ENCODE measurements around the gene EFL1. TPM values are rescaled to one million over a fixed set of nuclear protein-coding genes. Genes with fewer than 3 reads are reported as not detected.

Gene EFL1
- total RNA-seq, 2 donors from 2014 or later = 11.2 to 33.0 TPM

DNA sequence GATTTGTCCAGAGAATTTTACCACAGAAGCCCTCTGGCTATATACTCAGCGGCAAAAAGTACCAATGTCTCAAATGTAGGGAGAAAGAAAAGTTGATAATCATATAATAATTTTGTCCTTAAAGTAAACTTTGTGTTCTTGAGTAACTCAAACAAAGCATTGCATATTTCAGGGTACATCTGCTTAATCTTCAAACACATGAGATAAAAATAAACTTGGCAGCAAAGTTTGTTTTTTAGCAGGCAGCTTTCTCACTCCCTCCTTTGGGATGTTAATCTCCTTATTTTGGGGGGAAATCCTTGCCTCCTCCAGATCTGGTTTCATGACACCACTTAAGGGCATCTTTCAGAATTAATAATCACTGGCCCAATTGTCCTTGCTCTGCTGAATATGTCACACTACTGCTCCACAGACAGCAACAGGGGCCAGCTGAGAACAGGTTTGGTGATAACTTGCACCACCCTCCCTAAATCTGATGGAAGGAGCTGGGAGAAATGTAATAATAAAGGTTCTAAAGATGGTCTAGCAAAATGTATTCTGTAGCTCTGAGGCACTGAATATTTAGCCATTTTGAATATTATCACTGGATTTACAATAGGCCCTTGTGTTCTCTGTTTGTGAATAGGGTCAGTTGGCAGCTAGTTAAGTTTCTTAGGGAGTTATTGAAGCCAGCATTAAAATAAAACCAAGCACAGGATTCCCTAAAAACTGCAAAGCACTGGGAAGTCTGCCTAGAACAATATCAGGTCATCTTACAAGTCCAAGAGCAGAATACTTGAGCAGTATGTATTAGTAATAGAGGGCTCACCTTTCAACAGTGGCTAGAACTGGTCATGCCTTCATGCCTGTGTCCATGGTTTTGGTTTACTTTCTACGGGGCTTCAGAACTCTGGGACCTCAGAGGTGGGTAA is 79.2 kb downstream of the EFL1 start:
- Histone ChIP-seq H3K9me3 (no peaks in the 10 kb centered on the region), H3K4me3 (no peak overlapping the region), H3K27me3 (no peaks in the 10 kb centered on the region), H3K4me1 (peaks cover 19% of the 10 kb centered on the region), H3K27ac (peak overlapping the region in 1 of 4 donors; percentile 10), H3K36me3 (replicated peaks in 1 of 2; ENCODE audit: insufficient read depth in 1 of 2, low read depth in 2 of 2) (no peaks in the 10 kb centered on the region)
- WGBS, 2 donors = 50 to 81% methylated on average over 2 of the region's 2 CpGs
- ATAC-seq (no peak), DNase-seq (no peak)
- TF ChIP-seq, protein P1, sequence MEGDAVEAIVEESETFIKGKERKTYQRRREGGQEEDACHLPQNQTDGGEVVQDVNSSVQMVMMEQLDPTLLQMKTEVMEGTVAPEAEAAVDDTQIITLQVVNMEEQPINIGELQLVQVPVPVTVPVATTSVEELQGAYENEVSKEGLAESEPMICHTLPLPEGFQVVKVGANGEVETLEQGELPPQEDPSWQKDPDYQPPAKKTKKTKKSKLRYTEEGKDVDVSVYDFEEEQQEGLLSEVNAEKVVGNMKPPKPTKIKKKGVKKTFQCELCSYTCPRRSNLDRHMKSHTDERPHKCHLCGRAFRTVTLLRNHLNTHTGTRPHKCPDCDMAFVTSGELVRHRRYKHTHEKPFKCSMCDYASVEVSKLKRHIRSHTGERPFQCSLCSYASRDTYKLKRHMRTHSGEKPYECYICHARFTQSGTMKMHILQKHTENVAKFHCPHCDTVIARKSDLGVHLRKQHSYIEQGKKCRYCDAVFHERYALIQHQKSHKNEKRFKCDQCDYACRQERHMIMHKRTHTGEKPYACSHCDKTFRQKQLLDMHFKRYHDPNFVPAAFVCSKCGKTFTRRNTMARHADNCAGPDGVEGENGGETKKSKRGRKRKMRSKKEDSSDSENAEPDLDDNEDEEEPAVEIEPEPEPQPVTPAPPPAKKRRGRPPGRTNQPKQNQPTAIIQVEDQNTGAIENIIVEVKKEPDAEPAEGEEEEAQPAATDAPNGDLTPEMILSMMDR (IDR thresholded peaks at IDR 0.05) = no peak
- TF ChIP-seq POLR2A (IDR thresholded peaks at IDR 0.05) = no peak
- intact Hi-C loops (cut with DNase I) = no loop called here

DNA sequence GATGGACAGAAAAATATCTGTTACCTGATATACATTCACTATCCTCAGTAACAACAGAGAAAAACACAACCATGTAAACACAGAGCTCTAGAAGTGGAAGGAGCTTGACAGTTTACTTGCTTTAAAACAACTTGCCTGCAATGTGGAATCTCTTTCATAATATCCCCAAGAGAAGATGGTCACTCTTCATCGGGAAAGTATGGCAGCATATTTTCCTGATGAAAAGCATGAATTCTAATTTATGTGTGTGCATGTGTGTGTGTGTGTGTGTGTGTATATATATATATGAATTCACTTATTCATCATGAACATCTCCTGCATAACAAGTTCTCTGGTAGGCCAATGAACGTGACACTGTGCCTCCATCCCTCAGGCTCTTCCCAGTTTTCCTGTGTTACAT is 81.2 kb downstream of the EFL1 start:
- Histone ChIP-seq H3K27ac (no peak overlapping the region), H3K4me1 (peaks cover 19% of the 10 kb centered on the region), H3K9me3 (no peaks in the 10 kb centered on the region), H3K27me3 (no peaks in the 10 kb centered on the region), H3K4me3 (no peak overlapping the region), H3K36me3 (replicated peaks in 1 of 2; ENCODE audit: insufficient read depth in 1 of 2, low read depth in 2 of 2) (no peaks in the 10 kb centered on the region)
- 87 to 93% methylated on average over 2 of the region's 2 CpGs for WGBS, 2 donors
- ATAC-seq = no peak
- intact Hi-C loops (cut with DNase I) = no loop called here
- TF ChIP-seq, protein P1 (IDR thresholded peaks at IDR 0.05) = no peak
- no peak for TF ChIP-seq POLR2A (IDR thresholded peaks at IDR 0.05)
- no peak for DNase-seq

DNA sequence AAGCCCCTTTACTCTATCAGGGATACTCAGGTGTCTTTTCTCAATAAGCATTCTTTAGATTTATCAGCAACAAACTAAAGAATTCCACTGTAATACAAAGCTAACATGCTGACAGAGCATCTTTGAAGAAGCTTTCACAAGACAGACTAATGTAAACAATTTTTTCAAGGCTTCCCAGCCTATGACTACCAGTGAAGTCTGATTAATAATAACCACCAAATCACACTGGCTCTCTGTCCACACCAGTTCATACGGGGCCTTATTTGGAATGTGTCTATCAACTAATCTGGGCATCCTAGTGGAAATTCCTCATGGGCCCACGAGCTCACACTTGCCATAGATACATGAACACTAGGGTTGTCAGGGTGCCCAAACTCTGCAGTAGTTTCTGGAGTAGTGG is 84.5 kb downstream of the EFL1 start:
- 69 to 72% methylated on average over 2 of the region's 2 CpGs for WGBS, 2 donors
- TF ChIP-seq POLR2A (IDR thresholded peaks at IDR 0.05) = no peak
- TF ChIP-seq, protein P1 (IDR thresholded peaks at IDR 0.05) = no peak
- Histone ChIP-seq H3K4me1 (peaks cover under 1% of the 10 kb centered on the region), H3K4me3 (no peak overlapping the region), H3K27ac (no peak overlapping the region), H3K9me3 (no peaks in the 10 kb centered on the region), H3K36me3 (replicated peaks in 1 of 2; ENCODE audit: insufficient read depth in 1 of 2, low read depth in 2 of 2) (no peaks in the 10 kb centered on the region), H3K27me3 (no peaks in the 10 kb centered on the region)
- intact Hi-C loops (cut with DNase I) = no loop called here
- no peak for ATAC-seq
- no peak for DNase-seq

DNA sequence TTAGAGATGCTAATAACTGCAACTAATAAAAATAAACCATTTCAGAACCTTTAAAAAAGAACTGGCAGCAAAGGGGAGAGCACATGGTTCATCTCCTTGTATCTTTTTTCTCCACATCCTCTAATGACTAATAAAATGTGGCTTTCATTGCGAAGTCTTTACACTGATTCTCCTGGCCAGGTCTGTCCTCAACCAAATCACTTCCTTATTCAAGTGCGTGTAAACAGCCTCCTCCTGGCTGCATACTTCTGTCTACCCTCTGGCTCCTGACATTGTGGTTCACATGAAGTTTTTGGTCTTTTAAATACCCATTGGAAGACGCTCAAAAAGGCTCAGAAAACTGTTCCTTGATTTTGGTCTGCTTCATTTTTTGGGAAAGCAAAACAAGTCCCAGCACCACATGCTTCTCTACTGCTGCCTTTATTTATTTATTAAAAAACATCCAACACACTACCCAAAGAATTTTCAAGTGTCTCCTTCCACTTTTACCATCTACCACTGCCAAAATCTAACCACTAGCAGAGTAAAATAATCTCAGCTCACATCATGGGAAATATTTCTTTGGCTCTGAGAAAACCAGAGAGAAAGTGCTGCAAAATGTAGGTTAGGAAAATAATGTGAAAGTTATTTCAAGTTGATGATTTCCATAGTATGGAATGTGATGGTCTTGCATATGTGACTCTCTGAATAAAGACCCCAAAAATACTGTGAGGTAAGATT is 85.1 kb downstream of the EFL1 start:
- no peak for ATAC-seq
- Histone ChIP-seq H3K9me3 (no peaks in the 10 kb centered on the region), H3K4me1 (no peaks in the 10 kb centered on the region), H3K4me3 (no peak overlapping the region), H3K27ac (no peak overlapping the region), H3K27me3 (no peaks in the 10 kb centered on the region), H3K36me3 (replicated peaks in 1 of 2; ENCODE audit: insufficient read depth in 1 of 2, low read depth in 2 of 2) (no peaks in the 10 kb centered on the region)
- intact Hi-C loops (cut with DNase I) = no loop called here
- WGBS, 2 donors = 79 to 81% methylated on average over 3 of the region's 3 CpGs
- TF ChIP-seq, protein P1 (IDR thresholded peaks at IDR 0.05) = no peak
- no peak for TF ChIP-seq POLR2A (IDR thresholded peaks at IDR 0.05)
- DNase-seq = peak in 1 of 4 donors; percentile 7

All from body of pancreas (tissue), 4 donors.